Uterus (tissue), 4 donors: ENCODE measurements around the gene USP47. TPM values are rescaled to one million over a fixed set of nuclear protein-coding genes. Genes with fewer than 3 reads are reported as not detected.

ENCODE experiments used
- DNase-seq, 2 donors: peaks; one replicate each; pipeline ENCODE4 v3.0.0-alpha.2; 2019 to 2020
- H3K27ac ChIP-seq, 2 donors: fragments of 200-600 bp; sonication (generic); 1 replicate in 1 of 2; 2 replicates in 1 of 2; pipeline ENCODE4 v1.5.1; 2016 to 2018
- H3K27me3 ChIP-seq, 2 donors: fragments of 200-600 bp; sonication (generic); one replicate each; pipeline ENCODE4 v1.5.1; 2018 to 2019; ENCODE audit warnings: control low read depth in 1 of 2
- H3K36me3 ChIP-seq, 2 donors: fragments of 200-600 bp; sonication (generic); one replicate each; pipeline ENCODE4 v1.5.1; 2019; ENCODE audit warnings: control low read depth in 1 of 2
- H3K4me1 ChIP-seq, 2 donors: fragments of 200-600 bp; sonication (generic); one replicate each; pipeline ENCODE4 v1.5.1; 2018 to 2019; ENCODE audit warnings: control low read depth in 1 of 2
- H3K4me3 ChIP-seq, 2 donors: fragments of 200-600 bp; sonication (generic); 1 replicate in 1 of 2; 2 replicates in 1 of 2; pipeline ENCODE4 v1.5.1; 2018 to 2019; ENCODE audit warnings: mild to moderate bottlenecking in 1 of 2
- H3K9me3 ChIP-seq, 2 donors: fragments of 200-600 bp; sonication (generic); one replicate each; pipeline ENCODE4 v1.5.1; 2019; ENCODE audit warnings: control low read depth in 1 of 2
- POLR2A ChIP-seq, 2 donors: fragments of 450-650 bp; IDR thresholded peaks; one replicate each; pipeline ENCODE4 v1.6.1; 2016; ENCODE audit warnings: antibody characterized with exemption in 2 of 2, mild to moderate bottlenecking in 1 of 2, moderate library complexity in 1 of 2
- intact Hi-C: fragments of 100-400 bp; cut with DNase I; formaldehyde crosslinking; loops from one replicate; pipeline ENCODE4 v1.15.1; 2023; ENCODE audit warnings: low total_unique reads
- total RNA-seq, 4 donors: library from RNA; depleted of rRNA in 3 of 4; stranded (reverse); fragments of >200 nt in 3 of 4; gene quantifications; one replicate each; pipeline versions ENCODE4 v1.1.0 to v1.2.4, GENCODE V29; 2014 to 2023
- TF ChIP-seq, protein P1 (sequence below), 4 experiments: fragments of 200-600 bp in 2 of 4; fragments of 450-650 bp in 2 of 4; sonication (generic) in 2 of 4; IDR thresholded peaks; one replicate each; pipeline ENCODE4 v1.5.1; 2016 to 2019; ENCODE audit warnings: antibody characterized with exemption in 4 of 4, mild to moderate bottlenecking in 2 of 4, moderate library complexity in 1 of 4
- donor health status: DM: yes; HTN: yes; CAD: no.

The USP47 gene
- total RNA-seq, 4 donors from 2014 or later = 83.4 to 247 (median 146) TPM

DNA sequence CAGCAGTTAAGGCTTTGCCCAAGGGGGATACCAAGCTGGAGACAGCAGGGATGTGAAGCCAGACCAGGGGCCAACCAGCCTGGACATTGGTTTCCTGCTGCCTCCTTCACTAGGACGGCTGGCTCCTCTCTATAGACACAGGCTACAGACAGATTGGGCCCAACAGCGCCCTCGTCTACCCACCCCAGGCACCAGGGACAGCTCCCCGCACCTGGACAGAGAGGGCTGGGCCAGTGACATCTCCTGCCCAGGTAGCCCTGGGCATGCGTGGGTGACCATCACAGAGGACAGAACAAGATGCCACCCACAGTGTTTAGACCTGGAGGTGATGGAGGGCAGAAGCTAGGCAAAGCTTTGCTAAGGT, 165.4 kb downstream of the USP47 start:
- DNase-seq = no peak
- intact Hi-C loops = no loop called here
- no peaks in the 10 kb centered on the region for H3K27me3 ChIP-seq
- no peak for TF ChIP-seq POLR2A (IDR thresholded peaks at IDR 0.05)
- TF ChIP-seq, protein P1, sequence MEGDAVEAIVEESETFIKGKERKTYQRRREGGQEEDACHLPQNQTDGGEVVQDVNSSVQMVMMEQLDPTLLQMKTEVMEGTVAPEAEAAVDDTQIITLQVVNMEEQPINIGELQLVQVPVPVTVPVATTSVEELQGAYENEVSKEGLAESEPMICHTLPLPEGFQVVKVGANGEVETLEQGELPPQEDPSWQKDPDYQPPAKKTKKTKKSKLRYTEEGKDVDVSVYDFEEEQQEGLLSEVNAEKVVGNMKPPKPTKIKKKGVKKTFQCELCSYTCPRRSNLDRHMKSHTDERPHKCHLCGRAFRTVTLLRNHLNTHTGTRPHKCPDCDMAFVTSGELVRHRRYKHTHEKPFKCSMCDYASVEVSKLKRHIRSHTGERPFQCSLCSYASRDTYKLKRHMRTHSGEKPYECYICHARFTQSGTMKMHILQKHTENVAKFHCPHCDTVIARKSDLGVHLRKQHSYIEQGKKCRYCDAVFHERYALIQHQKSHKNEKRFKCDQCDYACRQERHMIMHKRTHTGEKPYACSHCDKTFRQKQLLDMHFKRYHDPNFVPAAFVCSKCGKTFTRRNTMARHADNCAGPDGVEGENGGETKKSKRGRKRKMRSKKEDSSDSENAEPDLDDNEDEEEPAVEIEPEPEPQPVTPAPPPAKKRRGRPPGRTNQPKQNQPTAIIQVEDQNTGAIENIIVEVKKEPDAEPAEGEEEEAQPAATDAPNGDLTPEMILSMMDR (IDR thresholded peaks at IDR 0.05) = no peak
- H3K4me3 ChIP-seq = no peak overlapping the region
- H3K9me3 ChIP-seq = no peaks in the 10 kb centered on the region
- H3K27ac ChIP-seq = peak overlapping the region in 1 of 2 donors; percentile 22
- H3K36me3 ChIP-seq = no peaks in the 10 kb centered on the region
- H3K4me1 ChIP-seq = no peaks in the 10 kb centered on the region

DNA sequence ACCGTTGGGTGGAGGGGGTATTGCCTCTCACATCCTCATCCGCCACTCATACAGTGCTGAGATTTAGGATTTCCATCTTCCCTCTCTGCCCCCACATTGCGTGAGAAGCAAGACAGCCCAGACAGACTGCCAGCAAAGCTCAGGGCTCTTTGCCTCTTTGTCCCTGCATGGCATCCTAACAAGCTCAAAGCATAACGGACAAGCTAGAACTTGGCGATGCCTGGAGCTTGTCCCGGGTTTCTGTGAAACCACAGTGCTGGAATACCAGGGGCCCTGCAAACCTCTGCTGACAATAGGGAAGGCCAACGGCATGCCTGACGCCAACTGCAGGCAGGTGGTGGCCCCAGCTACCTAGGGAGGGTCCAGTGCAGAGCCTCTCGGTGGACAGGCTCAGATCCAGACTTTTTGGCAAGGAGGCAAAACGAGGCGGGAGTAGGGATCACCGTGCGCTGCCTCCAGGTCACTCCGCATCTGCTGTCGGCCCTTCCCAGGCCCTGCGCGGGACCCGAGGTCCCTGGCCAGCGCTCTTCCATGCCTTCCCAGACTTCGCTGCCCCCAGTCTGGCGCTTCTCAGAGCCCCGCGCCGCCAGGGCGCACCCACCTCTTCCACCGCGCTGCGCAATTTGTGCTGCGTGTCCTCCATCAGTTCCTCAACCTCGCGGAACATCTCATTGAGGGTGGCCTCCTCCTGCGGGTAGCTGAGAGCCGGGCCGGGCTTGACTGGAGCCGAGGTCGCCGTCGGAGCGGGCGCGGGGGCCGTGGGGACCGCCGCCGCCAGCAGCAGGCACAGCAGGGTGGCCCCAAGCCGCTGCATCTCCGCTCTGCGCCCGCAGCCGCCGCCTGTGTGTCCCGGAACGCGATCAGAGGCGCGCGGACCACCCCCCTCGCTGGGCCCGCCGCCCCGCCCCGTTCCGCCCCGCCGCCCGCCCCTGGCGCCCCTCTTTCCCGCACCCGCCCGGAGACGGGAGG, 166.3 kb downstream of the USP47 start, which contains the start of gene DKK3:
TSS of gene DKK3 (minus strand) at position 858 of the 969 bp plus-strand sequence. CDS start at position 814, 44 bp downstream.
- H3K4me3 ChIP-seq = peak within 1 kb of the TSS; percentile 74 to 76
- no peaks in the 10 kb centered on the region for H3K9me3 ChIP-seq
- no peaks in the 10 kb centered on the region for H3K36me3 ChIP-seq
- H3K27ac ChIP-seq = peak within 1 kb of the TSS; percentile 53 to 58
- intact Hi-C loops = no loop called here
- H3K27me3 ChIP-seq = no peaks in the 10 kb centered on the region
- no peak for DNase-seq
- no peaks in the 10 kb centered on the region for H3K4me1 ChIP-seq
- TF ChIP-seq, protein P1 (IDR thresholded peaks at IDR 0.05) = no peak
- no peak for TF ChIP-seq POLR2A (IDR thresholded peaks at IDR 0.05)

Other genes starting within 250 kb of the USP47 start
- 10 to 100 TPM; 21.4 to 35.1 (median 27.3) TPM for gene GALNT18, start 220.0 kb upstream of the USP47 start, total RNA-seq
- gene DKK3, start 166.7 kb downstream of the USP47 start, total RNA-seq = 100 to 1,000 TPM in 2 of 4 donors, 10 to 100 TPM in 2; 26.4 to 151 (median 99.0) TPM